Common myeloid progenitor, CD34-positive (primary cell): ENCODE results near the gene VSIG10L.

Experiments used
- CTCF ChIA-PET: fragments of 350-600 bp; sonication (Branson Sonifier 250); formaldehyde crosslinking; loops from one replicate; lab custom pipeline; 2021; ENCODE audit warnings: antibody characterized with exemption; lab: Charles Lee
- POLR2A ChIA-PET: fragments of 350-600 bp; sonication (Branson Sonifier 250); formaldehyde crosslinking; loops from one replicate; lab custom pipeline; 2021; ENCODE audit warnings: antibody characterized with exemption; lab: Charles Lee
- DNase-seq, 3 donors: peaks; one replicate each; pipeline versions ENCODE4 v3.0.0 to v3.0.0-alpha.2; 2013
- H3K27ac ChIP-seq, 2 experiments: 1 replicate in 1 of 2; 2 replicates in 1 of 2; pipeline ENCODE4 v1.7.0; 2013; ENCODE audit warnings: inconsistent platforms in 2 of 2, low read length in 2 of 2, mild to moderate bottlenecking in 2 of 2, low read depth in 1 of 2, moderate library complexity in 1 of 2; ENCODE audit not compliant: severe bottlenecking in 2 of 2, insufficient read depth in 1 of 2, poor library complexity in 1 of 2
- H3K27me3 ChIP-seq, 5 experiments: replicated peaks in 2 of 5; 1 replicate in 3 of 5; 2 replicates in 2 of 5; pipeline versions ENCODE4 v1.6.1 to v1.7.0; 2013; ENCODE audit warnings: low read length in 4 of 5, mild to moderate bottlenecking in 2 of 5, moderate library complexity in 2 of 5, inconsistent platforms in 1 of 5; ENCODE audit not compliant: insufficient read depth in 5 of 5, control insufficient read depth in 4 of 5
- H3K36me3 ChIP-seq, 4 experiments: 1 replicate in 2 of 4; 2 replicates in 2 of 4; pipeline versions ENCODE4 v1.6.1 to v1.7.0; 2013; ENCODE audit warnings: low read length in 3 of 4, control low read depth in 1 of 4, mild to moderate bottlenecking in 1 of 4; ENCODE audit not compliant: control insufficient read depth in 4 of 4, insufficient read depth in 4 of 4
- H3K4me1 ChIP-seq, 4 experiments: 1 replicate in 3 of 4; 2 replicates in 1 of 4; pipeline versions ENCODE4 v1.6.1 to v1.7.1; 2013; ENCODE audit warnings: low read length in 3 of 4, mild to moderate bottlenecking in 3 of 4, control low read depth in 1 of 4, inconsistent platforms in 1 of 4, moderate library complexity in 1 of 4; ENCODE audit not compliant: control insufficient read depth in 4 of 4, insufficient read depth in 4 of 4; ENCODE audit errors: control extremely low read depth in 1 of 4
- H3K4me3 ChIP-seq, 7 experiments: 1 replicate in 4 of 7; 2 replicates in 3 of 7; pipeline versions ENCODE4 v1.5.1 to v1.7.0; 2013; ENCODE audit warnings: mild to moderate bottlenecking in 7 of 7, low read length in 6 of 7, moderate library complexity in 6 of 7, inconsistent platforms in 2 of 7, low read depth in 2 of 7, control low read depth in 1 of 7; ENCODE audit not compliant: insufficient read depth in 4 of 7, control insufficient read depth in 1 of 7; ENCODE audit errors: extremely low read depth in 1 of 7
- H3K9me3 ChIP-seq, 5 experiments: 1 replicate in 4 of 5; 2 replicates in 1 of 5; pipeline versions ENCODE4 v1.6.1 to v1.7.1; 2013; ENCODE audit warnings: low read length in 4 of 5, mild to moderate bottlenecking in 2 of 5, inconsistent platforms in 1 of 5, low read depth in 1 of 5, moderate library complexity in 1 of 5; ENCODE audit not compliant: control insufficient read depth in 4 of 5, insufficient read depth in 2 of 5; ENCODE audit errors: control extremely low read depth in 1 of 5
- WGBS: methylation state at CpG from one replicate; pipeline ENCODE4 v1.1.5; 2013; ENCODE audit not compliant: insufficient coverage; 5-methylcytosine and 5-hydroxymethylcytosine counted together

The VSIG10L gene

GRCh38 chr19:51330366-51330765 is 11.6 kb downstream of the VSIG10L start:
- POLR2A ChIA-PET = no interaction called here

GRCh38 chr19:51329411-51329810 is 12.5 kb downstream of the VSIG10L start:
- H3K27me3 ChIP-seq = peaks cover 2 to 51% (median 18%) of the 10 kb centered on the region in 5 experiments
- H3K36me3 ChIP-seq = no peaks in the 10 kb centered on the region
- H3K4me1 ChIP-seq = peaks cover 0 to 26% (median 23%) of the 10 kb centered on the region in 4 experiments
- H3K9me3 ChIP-seq = peaks cover 0 to 4% (median 2%) of the 10 kb centered on the region in 5 experiments
- no peak overlapping the region for H3K27ac ChIP-seq
- ChIA-PET CTCF (interaction anchor here (0.7 kb wide), 1 partner anchor 220 kb away, joined by 3 read pairs; no protein-coding TSS in a partner anchor), POLR2A (no interaction called here)
- WGBS = 69% methylated on average over 4 of the region's 5 CpGs
- DNase-seq = no peak
- no peak overlapping the region for H3K4me3 ChIP-seq

More at GRCh38 chr19:51330366-51330765, 11.6 kb downstream of the VSIG10L start:
- no peak overlapping the region for H3K4me3 ChIP-seq
- WGBS = 100% methylated on average over 3 of the region's 4 CpGs
- peaks cover 0 to 26% (median 23%) of the 10 kb centered on the region in 4 experiments for H3K4me1 ChIP-seq
- H3K36me3 ChIP-seq = no peaks in the 10 kb centered on the region
- H3K27me3 ChIP-seq = peaks cover 2 to 42% (median 16%) of the 10 kb centered on the region in 5 experiments
- H3K9me3 ChIP-seq = peaks cover 0 to 4% (median 2%) of the 10 kb centered on the region in 5 experiments
- H3K27ac ChIP-seq = no peak overlapping the region
- no peak for DNase-seq
- CTCF ChIA-PET = interaction anchor here (0.7 kb wide), 1 partner anchor 221 kb away, joined by 3 read pairs; no protein-coding TSS in a partner anchor

GRCh38 chr19:51327066-51328001 is 14.6 kb downstream of the VSIG10L start:
- no peaks in the 10 kb centered on the region for H3K36me3 ChIP-seq
- peak; percentile 77 to 83 (median 80) for DNase-seq
- ChIA-PET POLR2A (no interaction called here), CTCF (interaction anchor here (1.0 to 1.6 kb wide), 4 partner anchors 11 to 171 kb away, joined by 3 to 5 read pairs (median 4); no protein-coding TSS in a partner anchor)
- H3K4me3 ChIP-seq = peak overlapping the region in 6 of 7 experiments; percentile 1 to 65 (median 42)
- peaks cover 0 to 4% (median 2%) of the 10 kb centered on the region in 5 experiments for H3K9me3 ChIP-seq
- WGBS = 2% methylated on average over 67 of the region's 75 CpGs
- H3K4me1 ChIP-seq = peaks cover 0 to 26% (median 23%) of the 10 kb centered on the region in 4 experiments
- H3K27me3 ChIP-seq = peaks cover 2 to 70% (median 28%) of the 10 kb centered on the region in 5 experiments
- H3K27ac ChIP-seq = no peak overlapping the region

GRCh38 chr19:51326216-51327065 is 15.5 kb downstream of the VSIG10L start:
- peak in 2 of 3 donors; percentile 34 to 53 for DNase-seq
- Histone ChIP-seq H3K36me3 (no peaks in the 10 kb centered on the region), H3K27me3 (peaks cover 2 to 70% (median 31%) of the 10 kb centered on the region in 5 experiments), H3K9me3 (peaks cover 0 to 3% (median 2%) of the 10 kb centered on the region in 5 experiments), H3K4me3 (no peak overlapping the region), H3K27ac (no peak overlapping the region), H3K4me1 (peaks cover 0 to 26% (median 23%) of the 10 kb centered on the region in 4 experiments)
- ChIA-PET POLR2A (interaction anchor here (0.5 kb wide), 1 partner anchor 98 kb away, joined by 4 read pairs; no protein-coding TSS in a partner anchor), CTCF (interaction anchor here (1.0 to 1.2 kb wide), 2 partner anchors 43 to 170 kb away, joined by 3 to 4 read pairs; no protein-coding TSS in a partner anchor)
- 17% methylated on average over 20 of the region's 36 CpGs for WGBS

- no peak overlapping the region for H3K27ac ChIP-seq
- peaks cover 0 to 26% (median 23%) of the 10 kb centered on the region in 4 experiments for H3K4me1 ChIP-seq
- WGBS = 70% methylated on average over 19 of the region's 26 CpGs
- H3K9me3 ChIP-seq = no peaks in the 10 kb centered on the region
- H3K36me3 ChIP-seq = no peaks in the 10 kb centered on the region
- no peak overlapping the region for H3K4me3 ChIP-seq
- ChIA-PET CTCF (interaction anchor here (1.4 kb wide), 1 partner anchor 165 kb away, joined by 3 read pairs; no protein-coding TSS in a partner anchor), POLR2A (interaction anchor here (0.5 kb wide), 1 partner anchor 100 kb away, joined by 4 read pairs; no protein-coding TSS in a partner anchor)
- peak; percentile 87 for DNase-seq
- peaks cover 2 to 70% (median 32%) of the 10 kb centered on the region in 5 experiments for H3K27me3 ChIP-seq
Observed at GRCh38 chr19:51325161-51325976, 16.6 kb downstream of the VSIG10L start.

- peaks cover 0 to 26% (median 23%) of the 10 kb centered on the region in 4 experiments for H3K4me1 ChIP-seq
- ChIA-PET POLR2A (no interaction called here), CTCF (interaction anchor here (1.2 to 1.4 kb wide), 2 partner anchors 97 to 164 kb away, joined by 3 read pairs; no protein-coding TSS in a partner anchor)
- H3K27ac ChIP-seq = no peak overlapping the region
- H3K36me3 ChIP-seq = no peaks in the 10 kb centered on the region
- H3K4me3 ChIP-seq = no peak overlapping the region
- H3K27me3 ChIP-seq = peaks cover 2 to 62% (median 32%) of the 10 kb centered on the region in 5 experiments
- DNase-seq = no peak
- WGBS = 90% methylated on average over 6 of the region's 6 CpGs
- no peaks in the 10 kb centered on the region for H3K9me3 ChIP-seq
Observed at GRCh38 chr19:51324167-51324481, 17.8 kb downstream of the VSIG10L start.
